ENCODE results near the gene TNRC6A.

- TF ChIP-seq EZH2 (IDR thresholded peaks at IDR 0.05; ENCODE audit: insufficient read depth, poor library complexity, severe bottlenecking), result no peak
- TF ChIP-seq EZH2phosphoT487 (IDR thresholded peaks at IDR 0.05; ENCODE audit: insufficient read depth, low read depth), result no peak
These were observed 49.2 kb downstream of the TNRC6A start for GRCh38 chr16:24778671-24779070.
